ENCODE measurements around the gene RDH5. TPM values are rescaled to one million over a fixed set of nuclear protein-coding genes. Genes with fewer than 3 reads are reported as not detected.
A peak's percentile ranks its signal among the peaks of the same experiment; 100 is the strongest.

Gene RDH5
- total RNA-seq (10 to 100 TPM; 13.0 to 29.1 (median 22.4) TPM), total RNA-seq (0.61 to 9.6 (median 2.1) reads per million in 29 experiments)
- total RNA-seq (2013): 9.2 TPM

GRCh38 chr12:55720071-55720564 lies at the start of gene RDH5:
Gene RDH5 (plus strand): TSS chr12:55720393. CDS start chr12:55721185, 792 bp downstream.
- ChIA-PET POLR2A (no interaction called here), CTCF (interaction anchor here in 1 of 2 donors (0.7 kb wide), 1 partner anchor 18 kb away, joined by 3 read pairs; no protein-coding TSS in a partner anchor)
- H3K27me3 Mint-ChIP-seq: peaks cover 0 to 1% of the 10 kb centered on the region in 2 donors
- Histone ChIP-seq H3K4me3 (ENCODE audit: control insufficient read depth in 1 of 2, extremely low read depth in 1 of 2, low read length in 1 of 2) (no peak within 1 kb of the TSS), H3K36me3 (ENCODE audit: control insufficient read depth in 2 of 2, extremely low read depth in 1 of 2, insufficient read depth in 1 of 2, low read length in 1 of 2) (peaks cover 6 to 28% of the 10 kb centered on the region in 2 donors), H3K9me3 (no peaks in the 10 kb centered on the region), H3K27ac (ENCODE audit: low read length) (no peak within 1 kb of the TSS), H3K27me3 (replicated peaks in 1 of 2; ENCODE audit: control insufficient read depth in 2 of 2, extremely low read depth in 1 of 2, insufficient read depth in 2 of 2, low read length in 1 of 2) (no peaks in the 10 kb centered on the region), H3K4me1 (ENCODE audit: control insufficient read depth in 1 of 2, extremely low read depth in 1 of 2, insufficient read depth in 2 of 2, low read length in 2 of 2) (peaks cover 9 to 55% of the 10 kb centered on the region in 2 experiments)
- peaks cover 28 to 50% (median 40%) of the 10 kb centered on the region in 3 donors for H3K4me1 Mint-ChIP-seq
- H3K27ac Mint-ChIP-seq: peak within 1 kb of the TSS in 1 of 2 donors; percentile 15
- H3K4me3 Mint-ChIP-seq: no peak within 1 kb of the TSS
- ATAC-seq (replicated peaks in 1 of 4): no peak
- H3K9me3 Mint-ChIP-seq: no peaks in the 10 kb centered on the region
- peaks cover 3% of the 10 kb centered on the region for H3K36me3 Mint-ChIP-seq
- no CpG with 5 or more reads among the region's 6 CpGs for whole genome bisulfite sequencing (ENCODE audit: insufficient coverage)
- DNase-seq: no peak

GRCh38 chr12:55671746-55672145 lies 48.4 kb upstream of the RDH5 start:
- ChIA-PET CTCF (no interaction called here), POLR2A (no interaction called here)
- Mint-ChIP-seq H3K4me3 (no peak overlapping the region), H3K9me3 (no peaks in the 10 kb centered on the region), H3K27ac (no peak overlapping the region), H3K27me3 (peaks cover 12 to 15% of the 10 kb centered on the region in 2 donors), H3K4me1 (peaks cover 0 to 3% (median 0%) of the 10 kb centered on the region in 3 donors), H3K36me3 (no peaks in the 10 kb centered on the region)
- ATAC-seq (replicated peaks in 1 of 4) (no peak), DNase-seq (no peak)
- H3K27me3 ChIP-seq (replicated peaks in 1 of 2; ENCODE audit: control insufficient read depth in 2 of 2, extremely low read depth in 1 of 2, insufficient read depth in 2 of 2, low read length in 1 of 2): peaks cover 0 to 9% of the 10 kb centered on the region in 2 experiments
- H3K36me3 ChIP-seq (ENCODE audit: control insufficient read depth in 2 of 2, extremely low read depth in 1 of 2, insufficient read depth in 1 of 2, low read length in 1 of 2): no peaks in the 10 kb centered on the region
- H3K4me3 ChIP-seq (ENCODE audit: control insufficient read depth in 1 of 2, extremely low read depth in 1 of 2, low read length in 1 of 2): no peak overlapping the region
- no peaks in the 10 kb centered on the region for H3K9me3 ChIP-seq
- H3K27ac ChIP-seq (ENCODE audit: low read length): no peak overlapping the region
- WGBS (ENCODE audit: insufficient coverage): 66% methylated on average over 4 of the region's 4 CpGs
- H3K4me1 ChIP-seq (ENCODE audit: control insufficient read depth in 1 of 2, extremely low read depth in 1 of 2, insufficient read depth in 2 of 2, low read length in 2 of 2): no peaks in the 10 kb centered on the region

- peaks cover 12 to 15% of the 10 kb centered on the region in 2 donors for H3K27me3 Mint-ChIP-seq
- ChIA-PET CTCF (interaction anchor here (0.8 to 1.3 kb wide), 2 partner anchors 17 kb away, joined by 3 read pairs; no protein-coding TSS in a partner anchor), POLR2A (no interaction called here)
- Histone ChIP-seq H3K4me1 (ENCODE audit: control insufficient read depth in 1 of 2, extremely low read depth in 1 of 2, insufficient read depth in 2 of 2, low read length in 2 of 2) (no peaks in the 10 kb centered on the region), H3K27ac (ENCODE audit: low read length) (no peak overlapping the region), H3K36me3 (ENCODE audit: control insufficient read depth in 2 of 2, extremely low read depth in 1 of 2, insufficient read depth in 1 of 2, low read length in 1 of 2) (no peaks in the 10 kb centered on the region), H3K4me3 (ENCODE audit: control insufficient read depth in 1 of 2, extremely low read depth in 1 of 2, low read length in 1 of 2) (no peak overlapping the region), H3K27me3 (replicated peaks in 1 of 2; ENCODE audit: control insufficient read depth in 2 of 2, extremely low read depth in 1 of 2, insufficient read depth in 2 of 2, low read length in 1 of 2) (peaks cover 0 to 5% of the 10 kb centered on the region in 2 experiments), H3K9me3 (no peaks in the 10 kb centered on the region)
- peaks cover 0 to 3% (median 0%) of the 10 kb centered on the region in 3 donors for H3K4me1 Mint-ChIP-seq
- no peak overlapping the region for H3K4me3 Mint-ChIP-seq
- ATAC-seq (replicated peaks in 1 of 4) (no peak), DNase-seq (no peak)
- no peaks in the 10 kb centered on the region for H3K36me3 Mint-ChIP-seq
- no peaks in the 10 kb centered on the region for H3K9me3 Mint-ChIP-seq
- peak overlapping the region in 1 of 2 donors; percentile 44 for H3K27ac Mint-ChIP-seq
These were observed 46.6 kb upstream of the RDH5 start for GRCh38 chr12:55673638-55674037.

- H3K4me3 Mint-ChIP-seq: no peak overlapping the region
- WGBS (ENCODE audit: insufficient coverage): 85% methylated on average over 8 of the region's 8 CpGs
- ChIA-PET POLR2A (no interaction called here), CTCF (interaction anchor here in 1 of 2 donors (1.0 kb wide), 1 partner anchor 30 kb away, joined by 3 read pairs; no protein-coding TSS in a partner anchor)
- no peaks in the 10 kb centered on the region for H3K9me3 Mint-ChIP-seq
- H3K9me3 ChIP-seq: no peaks in the 10 kb centered on the region
- H3K27me3 Mint-ChIP-seq: peaks cover 24 to 25% of the 10 kb centered on the region in 2 donors
- no peaks in the 10 kb centered on the region for H3K4me1 ChIP-seq (ENCODE audit: control insufficient read depth in 1 of 2, extremely low read depth in 1 of 2, insufficient read depth in 2 of 2, low read length in 2 of 2)
- H3K36me3 ChIP-seq (ENCODE audit: control insufficient read depth in 2 of 2, extremely low read depth in 1 of 2, insufficient read depth in 1 of 2, low read length in 1 of 2): no peaks in the 10 kb centered on the region
- DNase-seq: no peak
- H3K27me3 ChIP-seq (replicated peaks in 1 of 2; ENCODE audit: control insufficient read depth in 2 of 2, extremely low read depth in 1 of 2, insufficient read depth in 2 of 2, low read length in 1 of 2): peaks cover 0 to 14% of the 10 kb centered on the region in 2 experiments
- no peak for ATAC-seq (replicated peaks in 1 of 4)
- peaks cover 0 to 3% (median 0%) of the 10 kb centered on the region in 3 donors for H3K4me1 Mint-ChIP-seq
- no peak overlapping the region for H3K4me3 ChIP-seq (ENCODE audit: control insufficient read depth in 1 of 2, extremely low read depth in 1 of 2, low read length in 1 of 2)
- no peak overlapping the region for H3K27ac ChIP-seq (ENCODE audit: low read length)
- H3K27ac Mint-ChIP-seq: no peak overlapping the region
- no peaks in the 10 kb centered on the region for H3K36me3 Mint-ChIP-seq
These were observed 44.5 kb upstream of the RDH5 start for GRCh38 chr12:55675666-55676065.

GRCh38 chr12:55676707-55677106 lies 43.5 kb upstream of the RDH5 start:
- no peak for ATAC-seq (replicated peaks in 1 of 4)
- no peak for DNase-seq
- Histone ChIP-seq H3K4me1 (ENCODE audit: control insufficient read depth in 1 of 2, extremely low read depth in 1 of 2, insufficient read depth in 2 of 2, low read length in 2 of 2) (peaks cover 0 to 7% of the 10 kb centered on the region in 2 experiments), H3K36me3 (ENCODE audit: control insufficient read depth in 2 of 2, extremely low read depth in 1 of 2, insufficient read depth in 1 of 2, low read length in 1 of 2) (no peaks in the 10 kb centered on the region), H3K27ac (ENCODE audit: low read length) (no peak overlapping the region), H3K4me3 (ENCODE audit: control insufficient read depth in 1 of 2, extremely low read depth in 1 of 2, low read length in 1 of 2) (no peak overlapping the region), H3K9me3 (no peaks in the 10 kb centered on the region), H3K27me3 (replicated peaks in 1 of 2; ENCODE audit: control insufficient read depth in 2 of 2, extremely low read depth in 1 of 2, insufficient read depth in 2 of 2, low read length in 1 of 2) (peaks cover 0 to 25% of the 10 kb centered on the region in 2 experiments)
- H3K4me3 Mint-ChIP-seq: no peak overlapping the region
- H3K36me3 Mint-ChIP-seq: no peaks in the 10 kb centered on the region
- POLR2A ChIA-PET: no interaction called here
- H3K9me3 Mint-ChIP-seq: no peaks in the 10 kb centered on the region
- 71% methylated on average over 4 of the region's 6 CpGs for WGBS (ENCODE audit: insufficient coverage)
- H3K27me3 Mint-ChIP-seq: peaks cover 34% of the 10 kb centered on the region in 2 donors
- CTCF ChIA-PET: interaction anchor here in 1 of 2 donors (0.8 kb wide), 1 partner anchor 282 kb away, joined by 3 read pairs; no protein-coding TSS in a partner anchor
- peaks cover 7 to 13% (median 10%) of the 10 kb centered on the region in 3 donors for H3K4me1 Mint-ChIP-seq
- no peak overlapping the region for H3K27ac Mint-ChIP-seq

- H3K4me1 Mint-ChIP-seq: peaks cover 9 to 22% (median 12%) of the 10 kb centered on the region in 3 donors
- no peak overlapping the region for H3K4me3 ChIP-seq (ENCODE audit: control insufficient read depth in 1 of 2, extremely low read depth in 1 of 2, low read length in 1 of 2)
- H3K36me3 Mint-ChIP-seq: no peaks in the 10 kb centered on the region
- H3K27me3 Mint-ChIP-seq: peaks cover 37 to 39% of the 10 kb centered on the region in 2 donors
- H3K9me3 ChIP-seq: no peaks in the 10 kb centered on the region
- 83% methylated on average over 4 of the region's 5 CpGs for WGBS (ENCODE audit: insufficient coverage)
- H3K27ac ChIP-seq (ENCODE audit: low read length): no peak overlapping the region
- peaks cover 0 to 9% of the 10 kb centered on the region in 2 experiments for H3K4me1 ChIP-seq (ENCODE audit: control insufficient read depth in 1 of 2, extremely low read depth in 1 of 2, insufficient read depth in 2 of 2, low read length in 2 of 2)
- ATAC-seq (replicated peaks in 1 of 4) (no peak), DNase-seq (no peak)
- H3K9me3 Mint-ChIP-seq: no peaks in the 10 kb centered on the region
- peaks cover 0 to 38% of the 10 kb centered on the region in 2 experiments for H3K27me3 ChIP-seq (replicated peaks in 1 of 2; ENCODE audit: control insufficient read depth in 2 of 2, extremely low read depth in 1 of 2, insufficient read depth in 2 of 2, low read length in 1 of 2)
- no peak overlapping the region for H3K4me3 Mint-ChIP-seq
- H3K27ac Mint-ChIP-seq: no peak overlapping the region
- ChIA-PET CTCF (no interaction called here), POLR2A (no interaction called here)
- H3K36me3 ChIP-seq (ENCODE audit: control insufficient read depth in 2 of 2, extremely low read depth in 1 of 2, insufficient read depth in 1 of 2, low read length in 1 of 2): no peaks in the 10 kb centered on the region
These were observed 40.5 kb upstream of the RDH5 start for GRCh38 chr12:55679691-55680090.
